Measurements from ENCODE around the gene TRIP13.
"Not testable (repeated sequence)": the region's sequence is repeated elsewhere in the genome, so short reads cannot be mapped to it uniquely, and the experiment has no call there.

Gene TRIP13

DNA sequence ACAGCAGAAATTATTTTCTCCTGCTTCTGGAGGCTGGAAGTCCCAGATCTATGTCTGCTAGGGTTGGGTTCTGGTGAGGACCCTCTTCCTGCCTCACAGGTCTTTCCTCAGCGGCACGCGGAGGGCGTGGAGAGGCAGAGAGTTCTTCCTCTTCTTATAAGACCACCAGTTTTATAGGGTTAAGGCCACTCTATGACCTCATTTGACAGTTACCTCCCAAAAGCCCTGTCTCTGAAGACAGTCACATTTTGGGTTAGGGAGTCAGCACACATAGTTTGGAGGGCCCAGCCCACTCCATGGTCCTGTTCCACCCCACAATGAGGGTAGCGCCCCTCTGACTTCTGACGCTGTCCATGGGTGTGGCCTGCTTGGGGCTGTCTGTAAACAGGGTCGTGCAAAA is 46.7 kb downstream of the TRIP13 start:
- DNase-seq: no peak

GRCh38 chr5:940741-941140 is 48.1 kb downstream of the TRIP13 start:
- DNase-seq: not testable (repeated sequence)

- no peak for DNase-seq
These were observed 50.7 kb downstream of the TRIP13 start for GRCh38 chr5:943201-943917.

DNA sequence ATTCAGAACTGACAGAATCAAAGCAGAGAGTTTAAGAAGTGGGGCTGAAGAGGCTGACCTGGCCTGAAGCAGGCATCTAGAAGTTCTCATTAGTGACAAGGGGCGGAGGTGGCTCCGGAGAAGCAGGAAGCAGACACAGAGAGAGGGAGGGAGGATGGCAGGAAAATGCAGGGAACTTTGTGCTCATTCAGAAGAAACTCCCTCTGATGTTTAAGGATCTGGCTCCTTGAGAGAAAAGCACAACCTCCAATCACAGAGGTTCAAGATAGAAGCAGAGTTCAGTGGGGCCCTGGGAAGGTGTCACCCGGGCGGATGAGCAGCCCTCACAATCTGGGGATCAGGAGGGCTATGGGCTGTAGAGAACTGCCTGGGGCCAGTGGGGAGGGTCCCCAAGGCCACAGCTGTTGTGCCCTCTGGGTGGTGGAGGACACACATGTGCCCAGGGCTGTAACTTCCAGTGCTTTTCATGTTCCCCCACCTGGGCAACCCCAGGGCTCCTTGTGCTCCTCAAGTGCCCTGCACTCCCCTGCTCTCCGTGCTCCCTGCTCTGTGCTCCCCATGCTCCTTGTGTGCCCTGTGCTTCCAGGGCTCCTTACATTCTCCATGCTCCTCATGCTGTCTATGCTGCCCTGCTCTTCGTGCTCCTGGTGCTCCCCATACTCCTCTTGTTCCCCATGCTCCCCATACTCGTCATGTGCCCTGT is 51.4 kb downstream of the TRIP13 start:
- no peak for DNase-seq

DNA sequence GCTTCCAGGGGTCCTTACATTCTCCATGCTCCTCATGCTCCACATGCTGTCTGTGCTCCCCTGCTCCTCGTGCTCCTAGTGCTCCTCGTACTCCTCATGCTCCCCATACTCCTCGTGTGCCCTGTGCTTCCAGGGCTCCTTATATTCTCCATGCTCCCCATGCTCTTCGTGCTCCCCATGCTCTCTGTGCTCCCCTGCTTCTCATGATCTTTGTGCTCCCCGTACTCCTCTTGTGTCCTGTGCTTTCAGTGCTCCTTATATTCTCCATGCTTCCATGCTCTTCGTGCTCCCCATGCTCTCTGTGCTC is 51.9 kb downstream of the TRIP13 start:
- DNase-seq: no peak

DNA sequence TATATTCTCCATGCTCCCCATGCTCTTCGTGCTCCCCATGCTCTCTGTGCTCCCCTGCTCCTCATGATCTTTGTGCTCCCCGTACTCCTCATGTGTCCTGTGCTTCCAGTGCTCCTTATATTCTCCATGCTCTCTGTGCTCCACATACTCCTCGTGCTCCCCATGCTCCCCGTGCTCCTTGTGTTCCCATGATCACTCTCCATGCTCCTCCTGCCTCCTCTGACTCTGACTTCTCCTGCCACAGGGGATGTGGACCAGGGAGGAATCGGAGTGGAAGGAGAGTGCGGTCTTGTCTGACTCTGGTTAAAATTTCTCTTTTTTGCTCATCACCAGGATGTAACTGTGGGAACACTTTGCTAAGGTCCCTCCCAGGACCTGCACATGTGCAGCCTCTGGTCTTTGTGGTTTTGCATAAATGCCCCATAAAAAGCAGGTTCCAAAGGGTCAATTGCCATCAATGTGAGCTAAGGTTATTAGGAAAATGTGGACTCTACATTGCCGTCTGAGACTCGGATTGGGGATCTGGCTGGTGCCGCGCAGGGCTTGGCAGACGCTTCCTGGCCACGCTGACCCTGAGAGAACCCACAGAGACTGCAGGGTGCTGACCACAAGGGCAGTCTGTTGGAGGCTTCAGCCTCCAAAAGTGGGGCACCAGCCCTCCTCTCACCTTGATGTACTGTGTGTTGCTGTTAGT is 52.5 kb downstream of the TRIP13 start:
- no peak for DNase-seq

DNA sequence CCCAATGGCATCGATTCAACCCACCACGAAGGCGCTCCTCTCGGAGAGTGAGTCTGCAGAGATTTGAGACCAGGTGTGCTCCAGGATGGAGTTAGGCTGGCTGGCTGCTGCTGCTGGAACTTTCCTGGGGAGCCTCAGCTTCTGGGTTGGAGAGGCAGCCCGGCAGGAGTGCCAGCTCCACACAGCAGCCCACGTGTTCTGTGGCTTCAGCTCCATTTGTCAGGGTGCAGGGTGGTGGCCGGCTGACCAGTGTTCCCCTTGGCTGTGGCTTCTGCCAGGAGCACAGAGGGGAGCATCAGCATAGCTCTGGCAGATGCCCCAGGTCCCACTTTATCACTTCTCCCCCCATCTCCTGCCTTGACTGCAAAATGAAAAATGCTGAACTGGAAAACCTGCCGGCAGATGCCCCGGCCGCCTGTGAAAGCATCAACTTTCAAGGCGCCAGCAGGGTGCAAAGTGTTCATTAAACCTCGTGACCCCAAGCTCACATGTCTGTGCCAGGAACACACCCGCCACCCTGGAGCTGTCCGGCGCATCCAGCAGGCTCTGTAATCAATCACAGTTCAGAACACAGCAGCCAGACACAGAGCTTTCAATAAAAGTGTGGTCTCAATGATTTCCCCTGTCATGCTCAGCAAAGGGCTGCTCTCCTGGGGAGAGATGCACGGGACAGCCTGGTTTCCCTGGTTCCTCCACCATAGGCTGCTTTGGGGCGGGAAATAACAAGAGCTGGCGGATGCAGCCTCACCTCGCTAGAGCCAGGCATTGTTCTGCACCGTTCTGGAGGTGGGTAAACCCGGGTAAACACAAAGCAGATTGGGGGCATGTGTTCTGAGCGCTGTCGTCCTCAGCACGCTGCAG is 53.2 kb downstream of the TRIP13 start:
- no peak for DNase-seq

- DNase-seq: no peak
These were observed 54.3 kb downstream of the TRIP13 start for GRCh38 chr5:946720-947625.

GRCh38 chr5:947626-948471 is 55.2 kb downstream of the TRIP13 start:
- DNase-seq: no peak

GRCh38 chr5:948472-949274 is 56.0 kb downstream of the TRIP13 start:
- DNase-seq: no peak

GRCh38 chr5:949275-949543 is 56.5 kb downstream of the TRIP13 start:
- no peak for DNase-seq

- no peak for DNase-seq
These were observed 57.3 kb downstream of the TRIP13 start for GRCh38 chr5:949815-950560.

DNA sequence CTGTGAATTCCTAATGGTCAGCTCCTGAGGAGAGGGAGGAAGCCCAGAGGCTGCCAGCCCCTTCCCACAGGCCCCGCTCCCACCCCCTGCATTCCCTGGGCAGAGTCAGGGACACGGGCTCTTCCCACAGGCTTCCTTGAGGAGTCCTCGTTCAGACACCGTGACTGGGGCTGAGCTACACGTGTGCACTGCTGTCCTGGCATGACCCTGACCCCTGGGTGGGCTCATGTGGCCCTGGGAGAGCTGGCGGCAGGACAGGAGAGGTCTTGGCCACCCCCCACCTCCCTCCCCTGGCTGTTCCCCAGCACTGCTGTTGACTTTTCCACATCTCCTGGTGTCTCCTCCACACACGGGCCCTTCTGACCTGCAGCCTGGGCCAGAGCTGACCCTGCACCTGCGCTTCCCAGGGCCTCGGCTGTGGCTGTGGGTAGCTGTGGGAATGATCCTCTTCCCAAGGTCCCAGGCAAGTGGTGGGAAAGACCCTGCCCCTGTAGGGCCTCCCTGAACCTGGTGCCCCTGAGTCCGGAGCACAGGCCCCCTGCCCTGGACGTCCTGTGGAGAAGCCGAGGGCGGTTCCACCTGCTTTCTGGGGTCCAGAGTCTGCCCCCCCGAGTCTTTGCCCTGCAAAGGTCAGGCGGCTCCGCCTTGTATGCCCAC is 59.4 kb downstream of the TRIP13 start:
- no peak for DNase-seq

- no peak for DNase-seq
These were observed 60.0 kb downstream of the TRIP13 start for GRCh38 chr5:952597-953271.

DNA sequence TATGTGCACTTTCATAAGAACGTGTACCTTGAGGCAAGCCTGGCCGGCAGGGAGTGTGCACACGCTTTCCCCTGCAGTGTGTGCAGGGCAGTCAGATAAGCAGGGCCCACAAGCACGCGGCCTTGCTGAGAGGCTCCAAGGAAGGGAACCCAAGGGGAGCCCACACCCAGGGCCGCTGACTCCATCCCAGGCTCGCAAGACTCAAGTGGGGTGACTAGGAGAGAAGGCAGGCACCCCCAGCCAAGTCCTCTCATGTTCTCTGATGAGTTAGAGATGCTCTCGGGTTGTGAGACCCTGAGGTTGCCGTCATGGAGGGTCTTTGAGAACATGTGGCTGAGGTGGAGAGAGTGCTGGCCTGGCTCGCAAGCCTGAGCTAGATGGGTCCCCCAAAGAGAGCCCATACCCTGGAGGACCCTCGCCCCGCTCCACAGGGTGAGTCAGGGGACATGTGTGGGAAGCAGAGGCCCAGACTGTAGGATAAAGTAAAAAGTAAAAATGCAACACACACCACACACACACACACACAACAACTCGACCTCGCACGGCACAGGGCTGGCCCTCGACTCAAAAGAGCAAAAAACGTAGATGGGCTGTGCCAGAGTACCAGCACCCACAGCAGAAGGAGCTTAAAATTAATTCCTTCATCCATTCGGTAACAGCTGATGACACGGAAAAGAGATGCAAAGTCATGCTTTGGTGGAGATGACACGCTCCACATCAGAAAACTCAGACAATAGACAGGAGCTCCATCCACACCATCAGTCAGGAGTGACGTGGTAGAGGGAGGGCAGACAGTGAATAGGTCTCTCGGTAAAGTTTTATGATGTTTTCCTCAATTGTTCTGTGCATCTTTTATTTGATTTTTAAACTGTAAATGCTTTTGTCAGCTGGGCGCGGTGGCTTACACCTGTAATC is 61.1 kb downstream of the TRIP13 start:
- no peak for DNase-seq

- no peak for DNase-seq
These were observed 63.4 kb downstream of the TRIP13 start for GRCh38 chr5:955886-956761.
